Measurements from ENCODE around the gene LSM8.

LSM8 gene

DNA sequence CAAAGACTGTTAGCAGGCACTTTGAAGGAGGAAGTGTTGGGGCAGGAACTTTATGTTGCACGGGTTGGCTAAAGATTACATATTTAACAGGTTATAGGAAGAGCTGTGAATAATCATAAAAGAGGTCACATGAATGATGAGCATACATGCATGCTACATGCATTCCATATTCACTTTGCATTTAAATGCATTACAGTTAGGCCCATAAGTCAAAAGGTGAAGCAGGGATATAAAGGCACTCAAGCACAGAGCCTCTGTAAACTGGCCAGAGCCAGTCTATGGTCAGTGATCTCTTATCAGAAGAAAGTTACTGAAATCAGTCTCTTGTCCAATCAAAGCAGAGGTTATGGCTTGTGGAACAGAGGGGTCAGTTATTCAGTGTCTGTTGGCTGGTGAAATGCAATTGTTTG is 33.3 kb downstream of the LSM8 start:
- H3K4me3 ChIP-seq (ENCODE audit: low read length): no peak overlapping the region
- TF ChIP-seq, protein P1, sequence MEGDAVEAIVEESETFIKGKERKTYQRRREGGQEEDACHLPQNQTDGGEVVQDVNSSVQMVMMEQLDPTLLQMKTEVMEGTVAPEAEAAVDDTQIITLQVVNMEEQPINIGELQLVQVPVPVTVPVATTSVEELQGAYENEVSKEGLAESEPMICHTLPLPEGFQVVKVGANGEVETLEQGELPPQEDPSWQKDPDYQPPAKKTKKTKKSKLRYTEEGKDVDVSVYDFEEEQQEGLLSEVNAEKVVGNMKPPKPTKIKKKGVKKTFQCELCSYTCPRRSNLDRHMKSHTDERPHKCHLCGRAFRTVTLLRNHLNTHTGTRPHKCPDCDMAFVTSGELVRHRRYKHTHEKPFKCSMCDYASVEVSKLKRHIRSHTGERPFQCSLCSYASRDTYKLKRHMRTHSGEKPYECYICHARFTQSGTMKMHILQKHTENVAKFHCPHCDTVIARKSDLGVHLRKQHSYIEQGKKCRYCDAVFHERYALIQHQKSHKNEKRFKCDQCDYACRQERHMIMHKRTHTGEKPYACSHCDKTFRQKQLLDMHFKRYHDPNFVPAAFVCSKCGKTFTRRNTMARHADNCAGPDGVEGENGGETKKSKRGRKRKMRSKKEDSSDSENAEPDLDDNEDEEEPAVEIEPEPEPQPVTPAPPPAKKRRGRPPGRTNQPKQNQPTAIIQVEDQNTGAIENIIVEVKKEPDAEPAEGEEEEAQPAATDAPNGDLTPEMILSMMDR (IDR thresholded peaks at IDR 0.05; ENCODE audit: low read depth, low read length): no peak
- no peak for TF ChIP-seq EZH2phosphoT487 (IDR thresholded peaks at IDR 0.05; ENCODE audit: low read depth)

DNA sequence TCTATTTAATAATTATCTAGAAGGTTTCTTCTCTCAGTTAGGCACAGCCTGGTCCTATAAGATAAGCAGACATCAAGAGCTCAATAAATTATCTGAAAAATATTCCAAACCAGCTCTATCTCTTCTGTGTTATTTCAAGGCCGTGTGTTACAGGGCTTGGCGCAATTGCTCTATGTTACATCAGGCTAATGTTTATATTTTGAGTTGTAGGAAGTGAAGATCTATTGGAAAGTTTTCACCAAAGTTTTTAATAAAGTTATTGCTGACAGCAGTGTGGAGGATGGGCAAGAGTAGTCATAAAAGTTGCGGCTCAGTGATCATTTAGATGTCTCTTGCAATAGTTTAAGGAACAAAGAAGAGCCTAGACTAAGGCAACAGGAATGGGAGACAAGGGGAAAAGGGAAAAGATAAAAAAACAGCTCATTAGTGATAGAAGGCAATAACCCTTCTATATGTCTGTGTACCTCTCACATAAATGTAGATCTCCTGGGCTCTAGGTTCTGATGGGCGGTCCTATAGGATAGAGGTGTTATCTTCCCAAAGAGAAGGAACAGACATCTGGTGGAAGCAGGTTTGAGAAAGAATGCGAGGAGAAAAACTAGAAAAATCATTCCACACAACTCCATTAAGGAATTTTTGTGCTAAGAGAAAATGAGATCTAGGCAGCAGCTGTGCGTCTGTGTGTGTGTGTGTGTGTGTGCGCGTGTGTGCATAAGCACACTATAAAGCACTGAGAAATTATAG is 34.6 kb downstream of the LSM8 start:
- Histone ChIP-seq H3K79me2 (ENCODE audit: low read length) (no peaks in the 10 kb centered on the region), H3K27me3 (ENCODE audit: low read depth, low read length) (no peaks in the 10 kb centered on the region), H4K20me1 (ENCODE audit: insufficient read depth, low read length) (no peaks in the 10 kb centered on the region), H2AFZ (ENCODE audit: low read depth, low read length) (no peak overlapping the region), H3K4me2 (ENCODE audit: low read length) (no peak overlapping the region), H3K27ac (ENCODE audit: low read length) (no peak overlapping the region), H3K9ac (ENCODE audit: low read length) (no peak overlapping the region), H3K4me1 (ENCODE audit: low read length) (peaks cover 4% of the 10 kb centered on the region), H3K9me3 (ENCODE audit: insufficient read depth, low read length) (no peaks in the 10 kb centered on the region), H3K4me3 (ENCODE audit: low read length) (no peak overlapping the region), H3K36me3 (replicated peaks; ENCODE audit: low read depth, low read length) (no peaks in the 10 kb centered on the region)
- TF ChIP-seq, protein P1 (IDR thresholded peaks at IDR 0.05; ENCODE audit: low read depth, low read length): no peak
- TF ChIP-seq EZH2phosphoT487 (IDR thresholded peaks at IDR 0.05; ENCODE audit: low read depth): no peak

More for the DNA sequence above, 33.3 kb downstream of the LSM8 start:
- Histone ChIP-seq H3K36me3 (replicated peaks; ENCODE audit: low read depth, low read length) (no peaks in the 10 kb centered on the region), H3K27me3 (ENCODE audit: low read depth, low read length) (no peaks in the 10 kb centered on the region), H3K27ac (ENCODE audit: low read length) (no peak overlapping the region), H3K9ac (ENCODE audit: low read length) (no peak overlapping the region), H2AFZ (ENCODE audit: low read depth, low read length) (no peak overlapping the region), H3K4me1 (ENCODE audit: low read length) (peaks cover 4% of the 10 kb centered on the region), H3K4me2 (ENCODE audit: low read length) (no peak overlapping the region), H3K9me3 (ENCODE audit: insufficient read depth, low read length) (no peaks in the 10 kb centered on the region), H3K79me2 (ENCODE audit: low read length) (no peaks in the 10 kb centered on the region), H4K20me1 (ENCODE audit: insufficient read depth, low read length) (no peaks in the 10 kb centered on the region)

DNA sequence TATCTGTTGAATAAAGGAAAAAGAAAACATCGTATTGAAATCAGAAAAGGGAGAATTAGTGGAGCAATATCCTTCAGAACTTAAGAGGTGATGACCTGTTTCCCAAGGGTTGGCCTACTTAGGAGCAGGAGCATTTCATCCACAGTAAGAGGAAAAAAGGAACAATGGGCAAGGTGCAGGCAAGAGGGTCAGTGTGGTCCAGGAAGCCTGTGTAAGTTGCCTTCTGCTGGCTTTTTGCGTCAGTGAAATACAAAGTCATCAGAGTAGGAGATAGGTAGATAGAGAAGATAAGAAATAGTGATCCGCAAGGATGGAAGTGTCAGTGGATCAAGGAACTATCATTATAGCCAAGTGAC is 35.2 kb downstream of the LSM8 start:
- no peaks in the 10 kb centered on the region for H3K36me3 ChIP-seq (replicated peaks; ENCODE audit: low read depth, low read length)
- H3K27ac ChIP-seq (ENCODE audit: low read length): no peak overlapping the region
- peaks cover 4% of the 10 kb centered on the region for H3K4me1 ChIP-seq (ENCODE audit: low read length)
- H3K4me2 ChIP-seq (ENCODE audit: low read length): no peak overlapping the region
- no peaks in the 10 kb centered on the region for H3K27me3 ChIP-seq (ENCODE audit: low read depth, low read length)
- TF ChIP-seq EZH2phosphoT487 (IDR thresholded peaks at IDR 0.05; ENCODE audit: low read depth): no peak
- TF ChIP-seq, protein P1 (IDR thresholded peaks at IDR 0.05; ENCODE audit: low read depth, low read length): no peak
- H4K20me1 ChIP-seq (ENCODE audit: insufficient read depth, low read length): no peaks in the 10 kb centered on the region
- H3K79me2 ChIP-seq (ENCODE audit: low read length): no peaks in the 10 kb centered on the region
- no peak overlapping the region for H3K9ac ChIP-seq (ENCODE audit: low read length)
- H3K4me3 ChIP-seq (ENCODE audit: low read length): no peak overlapping the region
- H3K9me3 ChIP-seq (ENCODE audit: insufficient read depth, low read length): no peaks in the 10 kb centered on the region
- H2AFZ ChIP-seq (ENCODE audit: low read depth, low read length): no peak overlapping the region

DNA sequence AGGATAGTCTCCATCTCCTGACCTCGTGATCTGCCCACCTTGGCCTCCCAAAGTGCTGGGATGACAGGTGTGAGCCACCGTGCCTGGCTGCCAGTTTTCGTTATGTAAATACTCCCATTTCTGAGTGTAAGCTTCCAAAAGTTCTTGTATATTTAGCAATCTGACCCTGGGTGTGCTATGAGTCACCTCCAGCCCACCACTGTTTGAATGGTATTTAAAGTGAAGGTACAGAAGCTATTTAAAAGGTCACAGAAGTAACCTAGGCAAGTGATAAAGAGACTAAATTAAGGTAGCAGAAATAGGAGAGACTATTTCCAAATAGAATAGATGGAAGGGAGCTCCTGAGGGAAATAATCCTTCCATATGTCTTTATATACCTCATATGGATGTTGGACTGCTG is 36.6 kb downstream of the LSM8 start:
- no peaks in the 10 kb centered on the region for H3K36me3 ChIP-seq (replicated peaks; ENCODE audit: low read depth, low read length)
- H3K4me2 ChIP-seq (ENCODE audit: low read length): no peak overlapping the region
- no peaks in the 10 kb centered on the region for H3K4me1 ChIP-seq (ENCODE audit: low read length)
- H4K20me1 ChIP-seq (ENCODE audit: insufficient read depth, low read length): no peaks in the 10 kb centered on the region
- no peak overlapping the region for H2AFZ ChIP-seq (ENCODE audit: low read depth, low read length)
- no peaks in the 10 kb centered on the region for H3K27me3 ChIP-seq (ENCODE audit: low read depth, low read length)
- TF ChIP-seq EZH2phosphoT487 (IDR thresholded peaks at IDR 0.05; ENCODE audit: low read depth): no peak
- TF ChIP-seq, protein P1 (IDR thresholded peaks at IDR 0.05; ENCODE audit: low read depth, low read length): no peak
- no peaks in the 10 kb centered on the region for H3K9me3 ChIP-seq (ENCODE audit: insufficient read depth, low read length)
- no peak overlapping the region for H3K4me3 ChIP-seq (ENCODE audit: low read length)
- no peaks in the 10 kb centered on the region for H3K79me2 ChIP-seq (ENCODE audit: low read length)
- no peak overlapping the region for H3K9ac ChIP-seq (ENCODE audit: low read length)
- H3K27ac ChIP-seq (ENCODE audit: low read length): no peak overlapping the region

Data from OCI-LY3 (cell line).